CD14-positive monocyte (primary cell): Measurements from ENCODE around the gene TTPAL. TPM values are rescaled to one million over a fixed set of nuclear protein-coding genes. Genes with fewer than 3 reads are reported as not detected.

Experiments used
- DNase-seq, 3 donors: peaks; one replicate each; pipeline ENCODE4 v3.0.0-alpha.2; 2011 to 2022
- H2AFZ ChIP-seq: 2 replicates; pipeline ENCODE4 v1.6.0; 2012; ENCODE audit warnings: mild to moderate bottlenecking, low read depth, low read length, inconsistent platforms; ENCODE audit not compliant: insufficient read depth, poor library complexity, severe bottlenecking
- H3K27ac ChIP-seq, 2 donors: 1 replicate in 1 of 2; 2 replicates in 1 of 2; pipeline ENCODE4 v1.5.1; 2012 to 2013; ENCODE audit warnings: low read length in 2 of 2, control low read depth in 1 of 2, inconsistent platforms in 1 of 2, low read depth in 1 of 2, mild to moderate bottlenecking in 1 of 2
- H3K27me3 ChIP-seq, 2 donors: one replicate each; pipeline versions ENCODE4 v1.6.0 to v1.6.1; 2011 to 2013; ENCODE audit warnings: low read length in 2 of 2; ENCODE audit not compliant: control insufficient read depth in 2 of 2, insufficient read depth in 2 of 2
- H3K36me3 ChIP-seq, 2 donors: replicated peaks in 1 of 2; 1 replicate in 1 of 2; 2 replicates in 1 of 2; pipeline versions ENCODE4 v1.5.1 to v1.6.1; 2012 to 2013; ENCODE audit warnings: low read length in 2 of 2, control low read depth in 1 of 2, inconsistent platforms in 1 of 2, mild to moderate bottlenecking in 1 of 2; ENCODE audit not compliant: insufficient read depth in 2 of 2, control insufficient read depth in 1 of 2
- H3K4me1 ChIP-seq, 2 donors: 1 replicate in 1 of 2; 2 replicates in 1 of 2; pipeline versions ENCODE4 v1.5.1 to v1.6.1; 2012 to 2013; ENCODE audit warnings: low read length in 2 of 2, control low read depth in 1 of 2, inconsistent platforms in 1 of 2, mild to moderate bottlenecking in 1 of 2, moderate library complexity in 1 of 2; ENCODE audit not compliant: insufficient read depth in 2 of 2, control insufficient read depth in 1 of 2
- H3K4me2 ChIP-seq: replicated peaks from 2 replicates; pipeline ENCODE3; 2012; ENCODE audit warnings: low read length, moderate library complexity, mild to moderate bottlenecking; ENCODE audit not compliant: poor library complexity, severe bottlenecking; ENCODE audit errors: extremely low read depth
- H3K4me3 ChIP-seq, 3 experiments: fragments of 200-600 bp in 1 of 3; sonication (generic) in 1 of 3; replicated peaks in 1 of 3; 1 replicate in 2 of 3; 2 replicates in 1 of 3; pipeline ENCODE4 v1.5.1; 2011 to 2013; ENCODE audit warnings: low read length in 3 of 3, mild to moderate bottlenecking in 3 of 3, control low read depth in 2 of 3, low read depth in 2 of 3, inconsistent platforms in 1 of 3, moderate library complexity in 1 of 3
- H3K79me2 ChIP-seq: 2 replicates; pipeline ENCODE4 v1.6.0; 2012; ENCODE audit warnings: mild to moderate bottlenecking, control low read depth, inconsistent platforms, low read length, moderate library complexity; ENCODE audit not compliant: insufficient read depth
- H3K9ac ChIP-seq: 2 replicates; pipeline ENCODE4 v1.6.0; 2017; ENCODE audit warnings: low read length, mild to moderate bottlenecking; ENCODE audit not compliant: insufficient read depth, poor library complexity, severe bottlenecking
- H3K9me3 ChIP-seq, 2 donors: replicated peaks in 1 of 2; 1 replicate in 1 of 2; 2 replicates in 1 of 2; pipeline versions ENCODE4 v1.5.1 to v1.6.1; 2012 to 2013; ENCODE audit warnings: low read length in 2 of 2, control low read depth in 1 of 2; ENCODE audit not compliant: control insufficient read depth in 1 of 2, insufficient read depth in 1 of 2
- H4K20me1 ChIP-seq: 2 replicates; pipeline ENCODE4 v1.6.0; 2012; ENCODE audit warnings: mild to moderate bottlenecking, low read length, control low read depth, moderate library complexity; ENCODE audit not compliant: insufficient read depth
- H3K27ac Mint-ChIP-seq, 7 donors: one replicate each; pipeline ENCODE4 v1.8.0; 2020; ENCODE audit warnings: mild to moderate bottlenecking in 7 of 7, mixed read lengths in 7 of 7, moderate library complexity in 6 of 7, inconsistent platforms in 2 of 7
- H3K27me3 Mint-ChIP-seq, 3 donors: one replicate each; pipeline ENCODE4 v1.8.0; 2021 to 2022; ENCODE audit warnings: low read depth in 3 of 3, mild to moderate bottlenecking in 3 of 3, mixed read lengths in 3 of 3, moderate library complexity in 3 of 3, inconsistent platforms in 1 of 3
- H3K36me3 Mint-ChIP-seq, 2 donors: one replicate each; pipeline ENCODE4 v1.8.0; 2020; ENCODE audit warnings: mixed read lengths in 2 of 2, inconsistent platforms in 1 of 2, mild to moderate bottlenecking in 1 of 2
- H3K4me1 Mint-ChIP-seq: one replicate; pipeline ENCODE4 v1.8.0; 2020; ENCODE audit warnings: mild to moderate bottlenecking, mixed read lengths
- H3K4me3 Mint-ChIP-seq, 2 donors: one replicate each; pipeline ENCODE4 v1.8.0; 2020; ENCODE audit warnings: mild to moderate bottlenecking in 2 of 2, mixed read lengths in 2 of 2, moderate library complexity in 1 of 2
- H3K9me3 Mint-ChIP-seq, 7 donors: one replicate each; pipeline ENCODE4 v1.8.0; 2020 to 2022; ENCODE audit warnings: mixed read lengths in 7 of 7, mild to moderate bottlenecking in 6 of 7, moderate library complexity in 6 of 7, inconsistent platforms in 2 of 7
- CTCF ChIP-seq: fragments of 200-600 bp; IDR thresholded peaks from one replicate; pipeline ENCODE4 v1.8.0; 2022; ENCODE audit warnings: antibody characterized with exemption, mild to moderate bottlenecking
- WGBS: methylation state at CpG from one replicate; pipeline ENCODE4 v1.1.5; 2013; ENCODE audit warnings: missing lambda C conversion rate; ENCODE audit not compliant: insufficient coverage; 5-methylcytosine and 5-hydroxymethylcytosine counted together
- intact Hi-C, 2 donors: fragments of 100-400 bp; cut with micrococcal nuclease; formaldehyde crosslinking; loops; one replicate each; pipeline versions ENCODE4 v1.15.0 to v1.15.1; 2023
- polyA plus RNA-seq, 3 donors: library from polyadenylated mRNA; depleted of rRNA in 1 of 3; unstranded in 2 of 3; stranded (reverse) in 1 of 3; fragments of 300-500 nt in 2 of 3; fragments of >200 nt in 1 of 3; fragmentation: Illumina TruSeq in 2 of 3; gene quantifications; 1 replicate in 2 of 3; 2 replicates in 1 of 3; pipeline ENCODE4 v1.2.3, GENCODE V29; 2012 to 2021

Gene TTPAL
- polyA plus RNA-seq, 3 donors, result 1.5 to 4.9 (median 3.0) TPM

- Histone ChIP-seq H3K27me3 (no peaks in the 10 kb centered on the region), H4K20me1 (no peaks in the 10 kb centered on the region), H3K4me2 (no peak overlapping the region), H3K36me3 (no peaks in the 10 kb centered on the region), H3K79me2 (no peaks in the 10 kb centered on the region), H2AFZ (no peak overlapping the region), H3K4me3 (no peak overlapping the region), H3K9ac (no peak overlapping the region), H3K27ac (no peak overlapping the region), H3K9me3 (no peaks in the 10 kb centered on the region), H3K4me1 (no peaks in the 10 kb centered on the region)
- no peak for TF ChIP-seq CTCF
- H3K27me3 Mint-ChIP-seq, result peaks cover 8 to 11% (median 8%) of the 10 kb centered on the region in 3 donors
- WGBS, result 71% methylated on average over 2 of the region's 8 CpGs
- H3K36me3 Mint-ChIP-seq, result no peaks in the 10 kb centered on the region
- intact Hi-C loops, result no loop called here
- H3K4me3 Mint-ChIP-seq, result no peak overlapping the region
- H3K9me3 Mint-ChIP-seq, result peaks cover 0 to 1% (median 0%) of the 10 kb centered on the region in 7 donors
- no peak for DNase-seq
- no peak overlapping the region for H3K27ac Mint-ChIP-seq
- H3K4me1 Mint-ChIP-seq, result no peaks in the 10 kb centered on the region
Observed at GRCh38 chr20:44428174-44429016, 47.3 kb upstream of the TTPAL start.

- no peak for TF ChIP-seq CTCF
- no CpG with 5 or more reads among the region's 2 CpGs for WGBS
- Histone ChIP-seq H3K4me2 (no peak overlapping the region), H3K4me3 (no peak overlapping the region), H3K36me3 (no peaks in the 10 kb centered on the region), H3K79me2 (no peaks in the 10 kb centered on the region), H3K9me3 (no peaks in the 10 kb centered on the region), H3K27me3 (no peaks in the 10 kb centered on the region), H3K4me1 (no peaks in the 10 kb centered on the region), H3K9ac (no peak overlapping the region), H2AFZ (no peak overlapping the region), H4K20me1 (no peaks in the 10 kb centered on the region), H3K27ac (no peak overlapping the region)
- intact Hi-C loops, result no loop called here
- no peaks in the 10 kb centered on the region for H3K4me1 Mint-ChIP-seq
- no peak overlapping the region for H3K27ac Mint-ChIP-seq
- peaks cover 0 to 1% (median 0%) of the 10 kb centered on the region in 7 donors for H3K9me3 Mint-ChIP-seq
- H3K27me3 Mint-ChIP-seq, result peaks cover 6 to 11% (median 8%) of the 10 kb centered on the region in 3 donors
- no peak for DNase-seq
- H3K4me3 Mint-ChIP-seq, result no peak overlapping the region
- H3K36me3 Mint-ChIP-seq, result no peaks in the 10 kb centered on the region
Observed at GRCh38 chr20:44429017-44429339, 46.7 kb upstream of the TTPAL start.
